Measurements from ENCODE around the gene COX19. TPM values are rescaled to one million over a fixed set of nuclear protein-coding genes. Genes with fewer than 3 reads are reported as not detected.
A peak's percentile ranks its signal among the peaks of the same experiment; 100 is the strongest.

Gene COX19
- total RNA-seq, 1 donor from 2014 or later, result 14.3 TPM

DNA sequence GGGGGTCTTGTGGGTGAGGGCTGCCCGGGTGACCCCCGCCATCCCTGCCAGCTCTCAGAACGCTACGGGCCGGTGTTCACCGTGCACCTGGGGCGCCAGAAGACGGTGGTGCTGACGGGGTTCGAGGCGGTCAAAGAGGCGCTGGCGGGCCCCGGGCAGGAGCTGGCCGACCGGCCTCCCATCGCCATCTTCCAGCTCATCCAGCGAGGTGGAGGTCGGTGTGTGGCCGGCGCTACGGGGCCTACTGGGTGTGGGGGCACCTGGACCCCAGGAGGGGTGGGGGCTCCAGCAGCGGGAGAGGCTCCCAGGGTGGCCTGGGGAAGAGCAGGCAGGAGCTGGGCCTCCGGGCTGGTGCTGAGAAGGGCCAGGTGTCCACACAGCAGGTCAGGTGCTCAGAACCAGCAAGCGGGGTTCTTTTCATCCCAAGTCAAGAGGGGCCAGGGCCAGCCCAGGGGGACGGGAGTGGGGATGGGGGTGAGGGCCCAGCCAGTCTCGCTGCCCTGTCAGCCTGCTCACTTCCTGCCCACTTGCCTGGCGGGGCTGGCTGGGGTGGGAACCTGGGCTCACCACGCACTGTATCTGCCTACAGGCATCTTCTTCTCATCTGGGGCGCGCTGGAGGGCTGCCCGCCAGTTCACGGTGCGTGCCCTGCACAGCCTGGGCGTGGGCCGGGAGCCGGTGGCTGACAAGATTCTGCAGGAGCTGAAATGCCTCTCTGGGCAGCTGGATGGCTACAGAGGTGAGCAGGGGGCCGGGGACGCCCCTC, 9.2 kb upstream of the COX19 start:
- Mint-ChIP-seq H3K9me3 (no peaks in the 10 kb centered on the region), H3K36me3 (ENCODE audit: low read depth) (no peaks in the 10 kb centered on the region), H3K27ac (no peak overlapping the region), H3K4me1 (ENCODE audit: low read depth) (no peaks in the 10 kb centered on the region), H3K4me3 (no peak overlapping the region), H3K27me3 (ENCODE audit: insufficient read depth) (no peaks in the 10 kb centered on the region)
- DNase-seq (ENCODE audit: low spot score), result no peak
- intact Hi-C loops (cut with micrococcal nuclease), result no loop called here

DNA sequence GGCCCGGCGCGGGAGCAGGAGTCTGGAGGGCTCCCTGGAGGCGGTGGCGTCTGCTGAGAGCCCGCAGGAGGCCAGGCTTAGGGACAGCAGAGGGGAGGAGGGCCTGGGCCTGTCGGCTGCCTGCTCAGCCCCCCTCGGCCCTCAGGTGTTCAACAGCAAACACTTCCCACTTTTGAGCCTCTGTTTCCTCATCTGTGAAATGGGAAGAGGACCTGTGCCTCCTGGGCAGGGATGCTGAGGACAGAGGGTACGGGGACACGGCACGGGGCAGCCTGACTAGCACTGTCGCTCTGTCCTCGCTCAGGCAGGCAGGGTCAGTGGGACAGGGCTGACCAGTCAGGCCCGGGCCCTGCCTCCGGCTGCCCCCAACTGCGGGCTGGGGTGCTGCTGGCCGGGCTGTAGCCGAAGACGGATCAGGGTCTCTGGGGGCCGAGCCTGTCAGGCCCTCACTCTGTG, 8.3 kb upstream of the COX19 start:
- H3K27ac Mint-ChIP-seq, result no peak overlapping the region
- H3K4me3 Mint-ChIP-seq, result no peak overlapping the region
- H3K4me1 Mint-ChIP-seq (ENCODE audit: low read depth), result no peaks in the 10 kb centered on the region
- intact Hi-C loops (cut with micrococcal nuclease), result no loop called here
- no peaks in the 10 kb centered on the region for H3K9me3 Mint-ChIP-seq
- no peaks in the 10 kb centered on the region for H3K36me3 Mint-ChIP-seq (ENCODE audit: low read depth)
- DNase-seq (ENCODE audit: low spot score), result no peak
- H3K27me3 Mint-ChIP-seq (ENCODE audit: insufficient read depth), result no peaks in the 10 kb centered on the region

DNA sequence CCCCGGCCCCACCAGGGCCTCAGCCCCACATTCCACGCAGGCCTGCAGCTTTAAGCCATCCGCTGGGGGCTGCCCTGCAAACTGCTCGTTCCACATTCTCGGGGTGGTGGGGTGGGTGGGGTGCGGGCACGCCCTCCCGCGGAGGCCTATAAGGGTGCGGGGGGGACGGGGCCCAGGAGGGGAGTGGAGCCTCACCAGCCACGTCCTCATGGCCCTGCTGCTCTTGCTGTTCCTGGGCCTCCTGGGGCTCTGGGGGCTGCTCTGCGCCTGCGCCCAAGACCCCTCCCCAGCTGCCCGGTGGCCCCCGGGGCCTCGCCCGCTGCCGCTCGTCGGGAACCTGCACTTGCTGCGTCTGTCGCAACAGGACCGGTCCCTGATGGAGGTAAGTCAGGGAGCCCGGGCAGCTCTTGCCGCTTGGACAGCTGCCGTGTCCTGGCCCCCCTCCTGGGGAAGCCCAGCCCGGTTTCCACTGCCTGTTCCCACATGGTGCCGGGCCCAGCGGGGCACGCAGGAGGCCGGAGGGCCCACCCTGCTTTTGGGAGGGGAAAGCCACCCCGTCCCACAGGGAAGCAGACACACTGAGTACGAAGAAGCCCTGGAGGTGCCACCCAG, 7.8 kb upstream of the COX19 start, which contains the start of gene CYP2W1:
Gene CYP2W1 (plus strand): TSS at position 178 of the 612 bp plus-strand sequence. CDS start 31 bp downstream, at position 209.
- H3K27me3 Mint-ChIP-seq (ENCODE audit: insufficient read depth), result no peaks in the 10 kb centered on the region
- DNase-seq (ENCODE audit: low spot score), result no peak
- no peaks in the 10 kb centered on the region for H3K36me3 Mint-ChIP-seq (ENCODE audit: low read depth)
- intact Hi-C loops (cut with micrococcal nuclease), result no loop called here
- no peak within 1 kb of the TSS for H3K4me3 Mint-ChIP-seq
- H3K4me1 Mint-ChIP-seq (ENCODE audit: low read depth), result no peaks in the 10 kb centered on the region
- no peak within 1 kb of the TSS for H3K27ac Mint-ChIP-seq
- no peaks in the 10 kb centered on the region for H3K9me3 Mint-ChIP-seq

DNA sequence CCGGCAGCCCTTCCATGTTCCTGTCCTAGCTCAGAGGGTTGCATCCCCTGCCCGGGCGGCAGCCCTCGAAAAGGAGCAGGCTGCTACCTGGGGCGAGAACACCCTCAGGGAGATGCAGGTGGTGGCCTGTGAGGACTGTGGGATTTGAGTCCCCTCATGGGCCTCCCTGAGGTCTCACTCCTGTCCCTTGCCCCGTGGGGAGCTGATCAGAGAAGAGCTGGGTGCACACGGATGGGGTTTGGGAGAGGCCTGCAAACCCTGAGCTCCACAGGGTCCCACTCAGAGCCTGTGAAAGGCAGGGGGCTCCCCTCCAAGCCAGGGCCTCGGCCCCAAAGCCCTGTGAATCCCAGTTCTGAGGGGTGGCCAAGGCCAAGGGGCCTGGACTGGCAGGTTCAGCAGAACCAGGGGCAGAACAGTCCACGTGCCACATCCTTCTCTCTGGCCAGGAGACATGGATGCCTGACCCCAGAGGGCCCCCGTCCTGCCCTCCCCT, 7.2 kb upstream of the COX19 start:
- intact Hi-C loops (cut with micrococcal nuclease), result no loop called here
- no peak for DNase-seq (ENCODE audit: low spot score)
- H3K36me3 Mint-ChIP-seq (ENCODE audit: low read depth), result no peaks in the 10 kb centered on the region
- H3K9me3 Mint-ChIP-seq, result no peaks in the 10 kb centered on the region
- no peaks in the 10 kb centered on the region for H3K27me3 Mint-ChIP-seq (ENCODE audit: insufficient read depth)
- no peaks in the 10 kb centered on the region for H3K4me1 Mint-ChIP-seq (ENCODE audit: low read depth)
- no peak overlapping the region for H3K27ac Mint-ChIP-seq
- H3K4me3 Mint-ChIP-seq, result no peak overlapping the region

DNA sequence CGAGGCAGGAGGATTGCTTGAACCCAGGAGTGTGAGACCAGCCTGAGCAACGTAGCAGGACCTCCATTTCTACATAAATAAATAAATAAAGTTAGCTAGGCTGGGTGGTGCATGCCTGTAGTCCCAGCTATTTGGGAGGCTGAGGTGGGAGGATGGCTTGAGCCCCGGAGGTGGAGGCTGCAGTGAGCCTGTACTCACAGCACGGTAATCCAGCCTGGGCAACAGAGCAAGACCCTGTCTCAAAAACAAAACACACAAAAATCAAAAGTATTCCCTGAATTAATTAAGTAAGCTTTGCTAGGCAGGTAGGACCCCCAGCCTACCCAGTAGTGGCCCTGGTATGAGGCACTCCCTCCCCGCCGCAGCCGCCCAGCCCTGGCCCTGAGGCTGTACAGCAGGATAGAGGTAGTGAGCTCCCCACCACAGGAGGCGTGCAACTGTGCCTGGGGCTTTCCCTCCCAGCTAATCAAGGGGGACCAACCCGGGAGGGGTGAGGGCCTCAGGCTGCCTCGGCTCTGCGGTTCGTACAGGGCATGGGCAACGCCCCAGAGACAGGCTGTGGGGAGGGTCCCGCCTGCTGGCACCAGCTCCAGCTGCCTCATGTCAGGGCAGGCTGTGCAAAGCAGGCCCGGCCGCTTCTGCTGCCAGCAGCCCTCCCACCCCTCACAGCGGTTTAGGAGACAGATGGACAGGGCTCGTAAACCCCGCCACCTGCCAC, 6.6 kb upstream of the COX19 start:
- DNase-seq (ENCODE audit: low spot score), result no peak
- H3K27me3 Mint-ChIP-seq (ENCODE audit: insufficient read depth), result no peaks in the 10 kb centered on the region
- no peak overlapping the region for H3K4me3 Mint-ChIP-seq
- no peaks in the 10 kb centered on the region for H3K9me3 Mint-ChIP-seq
- intact Hi-C loops (cut with micrococcal nuclease), result no loop called here
- H3K27ac Mint-ChIP-seq, result no peak overlapping the region
- H3K36me3 Mint-ChIP-seq (ENCODE audit: low read depth), result no peaks in the 10 kb centered on the region
- H3K4me1 Mint-ChIP-seq (ENCODE audit: low read depth), result no peaks in the 10 kb centered on the region

DNA sequence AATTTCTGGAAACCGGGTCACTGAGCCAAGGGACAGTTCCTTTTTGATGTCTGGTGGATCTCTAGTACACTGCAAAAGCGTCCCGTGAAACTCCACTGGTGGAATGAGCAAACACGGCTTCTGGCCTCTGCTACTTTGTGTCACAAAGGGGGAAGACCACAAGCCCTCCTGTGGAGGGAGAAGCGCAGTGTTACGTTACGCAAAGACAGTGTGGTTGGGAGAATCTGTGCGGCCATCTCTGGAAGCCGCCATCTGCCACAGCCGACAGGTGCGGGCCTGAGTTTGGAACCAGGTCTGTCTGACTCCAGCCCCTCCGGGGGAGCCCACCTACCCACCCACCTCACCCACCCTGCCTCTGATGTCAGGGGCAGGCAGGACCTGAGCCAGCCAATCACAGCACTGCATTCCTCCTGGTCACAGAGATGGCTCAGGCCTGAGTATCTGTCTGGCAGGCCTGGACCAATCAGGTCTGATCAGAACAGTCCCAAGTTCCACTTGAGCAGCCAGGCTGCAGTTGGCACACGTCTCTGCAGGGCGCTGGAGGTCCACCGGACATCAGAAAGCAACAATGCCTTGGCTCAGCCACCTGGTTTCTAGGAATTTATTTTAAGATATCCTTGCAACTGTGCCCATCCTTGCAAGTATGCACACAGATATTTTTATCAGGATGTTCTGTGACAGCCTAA, 4.7 kb upstream of the COX19 start:
- no peaks in the 10 kb centered on the region for H3K27me3 Mint-ChIP-seq (ENCODE audit: insufficient read depth)
- no peak for DNase-seq (ENCODE audit: low spot score)
- no peaks in the 10 kb centered on the region for H3K36me3 Mint-ChIP-seq (ENCODE audit: low read depth)
- intact Hi-C loops (cut with micrococcal nuclease), result loop anchor here (10.0 kb wide), 1 partner anchor 185 kb away; the partner anchor contains the start of gene ZFAND2A
- H3K4me3 Mint-ChIP-seq, result no peak overlapping the region
- H3K9me3 Mint-ChIP-seq, result no peaks in the 10 kb centered on the region
- H3K27ac Mint-ChIP-seq, result no peak overlapping the region
- H3K4me1 Mint-ChIP-seq (ENCODE audit: low read depth), result no peaks in the 10 kb centered on the region

DNA sequence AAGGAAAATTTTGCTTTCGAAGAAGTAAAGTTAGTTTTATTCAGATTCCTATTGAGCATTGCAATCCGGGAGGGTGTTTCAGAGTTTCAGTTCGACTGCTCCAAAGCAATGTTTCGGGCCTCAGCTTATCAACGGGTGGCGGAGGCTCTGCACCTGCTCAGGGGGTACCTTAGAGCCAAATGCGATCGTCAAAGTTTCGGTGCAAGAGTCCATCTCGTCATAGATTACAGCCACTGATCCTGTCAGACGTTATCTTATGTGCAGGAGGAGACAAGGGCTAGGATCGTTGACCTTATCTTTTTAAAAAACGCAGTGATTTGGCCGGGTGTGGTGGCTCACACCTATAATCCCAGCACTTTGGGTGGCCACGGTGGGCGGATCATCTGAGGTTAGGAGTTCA, 3.8 kb upstream of the COX19 start:
- intact Hi-C loops (cut with micrococcal nuclease), result loop anchor here (10.0 kb wide), 1 partner anchor 186 kb away; the partner anchor contains the start of gene ZFAND2A
- no peak for DNase-seq (ENCODE audit: low spot score)
- peaks cover 3% of the 10 kb centered on the region for H3K36me3 Mint-ChIP-seq (ENCODE audit: low read depth)
- H3K4me3 Mint-ChIP-seq, result no peak overlapping the region
- no peaks in the 10 kb centered on the region for H3K27me3 Mint-ChIP-seq (ENCODE audit: insufficient read depth)
- no peaks in the 10 kb centered on the region for H3K4me1 Mint-ChIP-seq (ENCODE audit: low read depth)
- H3K27ac Mint-ChIP-seq, result no peak overlapping the region
- H3K9me3 Mint-ChIP-seq, result no peaks in the 10 kb centered on the region

DNA sequence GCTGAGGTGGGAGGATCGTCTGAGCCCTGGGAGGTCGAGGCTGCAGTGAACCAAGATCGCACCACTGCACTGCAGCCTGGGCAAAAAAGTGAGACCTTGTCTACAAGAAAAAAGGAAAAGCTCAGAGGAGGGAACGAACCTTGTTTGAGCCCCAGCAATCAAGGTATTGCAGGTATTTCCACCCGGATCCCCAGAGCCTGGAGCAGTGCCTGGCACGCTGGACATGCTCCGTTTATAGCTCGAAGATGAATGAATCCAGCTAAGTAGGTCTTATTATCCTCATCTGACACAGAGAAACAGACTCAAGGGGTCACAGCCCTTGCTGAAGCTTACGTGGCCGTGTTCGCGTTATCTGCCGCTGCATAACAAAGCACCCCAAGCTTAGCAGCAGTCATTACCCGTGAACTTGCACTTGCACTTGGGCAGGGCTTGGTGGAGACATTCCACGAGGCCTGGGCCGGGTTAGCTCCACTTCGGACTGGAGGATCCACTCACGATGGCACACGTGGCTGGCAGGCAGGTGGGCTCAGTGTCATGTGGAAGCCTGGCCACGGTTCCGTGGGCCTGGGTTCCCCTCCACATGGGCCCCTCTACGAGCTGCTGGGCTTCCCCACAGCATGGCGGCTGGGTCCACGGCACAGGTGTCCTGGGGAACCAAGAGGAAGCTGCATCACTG, 3.2 kb upstream of the COX19 start:
- H3K27me3 Mint-ChIP-seq (ENCODE audit: insufficient read depth), result no peaks in the 10 kb centered on the region
- H3K4me1 Mint-ChIP-seq (ENCODE audit: low read depth), result no peaks in the 10 kb centered on the region
- no peak for DNase-seq (ENCODE audit: low spot score)
- H3K4me3 Mint-ChIP-seq, result no peak overlapping the region
- no peak overlapping the region for H3K27ac Mint-ChIP-seq
- intact Hi-C loops (cut with micrococcal nuclease), result loop anchor here (10.0 kb wide), 1 partner anchor 186 kb away; the partner anchor contains the start of gene ZFAND2A
- H3K36me3 Mint-ChIP-seq (ENCODE audit: low read depth), result peaks cover 3% of the 10 kb centered on the region
- no peaks in the 10 kb centered on the region for H3K9me3 Mint-ChIP-seq

DNA sequence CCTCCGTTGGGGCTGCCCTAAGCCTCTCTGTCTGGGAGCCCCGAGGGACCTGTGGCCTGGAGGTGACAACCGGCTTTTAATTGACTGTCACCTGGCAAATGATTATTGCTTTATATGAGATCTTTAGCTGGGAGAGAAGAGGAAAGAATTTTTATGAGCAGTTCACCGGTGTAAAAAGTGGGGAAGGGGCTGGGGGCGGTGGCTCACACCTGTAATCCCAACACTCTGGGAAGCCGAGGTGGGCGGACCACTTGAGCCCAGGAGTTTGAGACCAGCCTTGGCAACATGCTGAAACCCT, 2.6 kb upstream of the COX19 start:
- DNase-seq (ENCODE audit: low spot score), result no peak
- H3K36me3 Mint-ChIP-seq (ENCODE audit: low read depth), result peaks cover 3% of the 10 kb centered on the region
- intact Hi-C loops (cut with micrococcal nuclease), result loop anchor here (10.0 kb wide), 1 partner anchor 187 kb away; the partner anchor contains the start of gene ZFAND2A

DNA sequence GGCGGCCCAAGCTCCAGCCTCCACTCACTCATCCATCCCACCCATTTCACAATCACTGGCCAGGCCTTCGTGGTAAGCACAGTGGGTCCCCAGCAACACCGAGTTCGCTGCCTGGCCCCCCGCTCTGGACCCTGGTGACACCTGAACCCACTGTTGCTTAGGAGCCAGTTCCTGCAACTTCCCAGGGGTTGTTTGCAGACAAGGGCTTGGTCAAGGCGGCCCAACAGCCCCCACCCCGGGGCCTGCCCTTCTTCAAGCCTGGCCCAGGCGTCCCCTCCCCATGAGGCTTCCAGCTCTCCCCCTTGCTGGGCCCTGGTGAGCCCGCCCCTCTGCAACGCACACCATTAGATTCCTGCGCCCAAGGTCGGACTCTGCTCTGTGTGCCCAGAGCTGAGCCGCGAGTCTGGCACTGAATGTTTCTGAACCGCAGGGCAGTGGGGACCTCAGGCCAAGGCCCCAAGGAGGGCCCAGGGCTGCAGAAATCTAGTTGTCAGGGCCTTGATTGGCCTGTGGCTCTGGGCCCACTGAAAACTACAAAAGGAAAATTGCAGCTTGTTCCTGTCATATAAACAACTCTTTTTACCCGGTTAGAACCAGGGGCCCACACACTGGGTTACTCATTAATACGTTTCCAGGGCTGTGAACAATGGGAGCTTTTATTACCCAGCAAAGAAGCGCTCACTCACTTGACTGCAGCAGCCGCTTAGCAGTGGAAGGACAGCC, 2.1 kb upstream of the COX19 start:
- intact Hi-C loops (cut with micrococcal nuclease), result loop anchor here (10.0 kb wide), 1 partner anchor 187 kb away; the partner anchor contains the start of gene ZFAND2A
- H3K4me3 Mint-ChIP-seq, result peak overlapping the region; percentile 19
- H3K27me3 Mint-ChIP-seq (ENCODE audit: insufficient read depth), result no peaks in the 10 kb centered on the region
- H3K36me3 Mint-ChIP-seq (ENCODE audit: low read depth), result peaks cover 6% of the 10 kb centered on the region
- no peaks in the 10 kb centered on the region for H3K4me1 Mint-ChIP-seq (ENCODE audit: low read depth)
- DNase-seq (ENCODE audit: low spot score), result no peak
- no peak overlapping the region for H3K27ac Mint-ChIP-seq
- no peaks in the 10 kb centered on the region for H3K9me3 Mint-ChIP-seq

More for the DNA sequence above, 2.6 kb upstream of the COX19 start:
- Mint-ChIP-seq H3K27ac (no peak overlapping the region), H3K27me3 (ENCODE audit: insufficient read depth) (no peaks in the 10 kb centered on the region), H3K9me3 (no peaks in the 10 kb centered on the region), H3K4me1 (ENCODE audit: low read depth) (no peaks in the 10 kb centered on the region), H3K4me3 (no peak overlapping the region)

DNA sequence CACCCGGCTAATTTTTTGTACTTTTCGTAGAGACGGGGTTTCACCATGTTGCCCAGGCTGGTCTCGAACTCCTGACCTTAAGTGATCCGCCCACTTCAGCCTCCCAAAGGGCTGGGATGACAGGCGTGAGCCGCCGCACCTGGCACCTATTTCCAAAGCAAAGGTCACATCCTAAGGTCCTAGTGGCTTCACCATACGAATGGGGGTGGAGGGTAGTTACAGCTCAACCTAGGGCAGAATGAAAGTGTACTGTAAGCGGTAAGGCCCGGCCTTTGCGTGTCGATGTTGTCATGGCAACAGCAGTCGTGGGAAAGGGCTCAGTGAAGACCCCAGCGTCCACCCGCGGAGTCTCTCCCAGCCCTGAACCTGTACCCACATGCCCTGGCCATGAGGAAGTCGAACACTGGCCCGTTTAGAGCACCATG, 1.6 kb upstream of the COX19 start:
- DNase-seq (ENCODE audit: low spot score), result no peak
- intact Hi-C loops (cut with micrococcal nuclease), result loop anchor here (10.0 kb wide), 1 partner anchor 188 kb away; the partner anchor contains the start of gene ZFAND2A
- Mint-ChIP-seq H3K9me3 (no peaks in the 10 kb centered on the region), H3K27me3 (ENCODE audit: insufficient read depth) (no peaks in the 10 kb centered on the region), H3K4me1 (ENCODE audit: low read depth) (peaks cover 3% of the 10 kb centered on the region), H3K27ac (no peak overlapping the region), H3K36me3 (ENCODE audit: low read depth) (peaks cover 12% of the 10 kb centered on the region), H3K4me3 (peak overlapping the region; percentile 58)
